ENCODE measurements around the gene SCGB3A2.

Gene SCGB3A2

GRCh38 chr5:147893820-147894219 lies 15.3 kb downstream of the SCGB3A2 start:
- no peak for TF ChIP-seq CTCF (IDR thresholded peaks at IDR 0.05; ENCODE audit: insufficient read depth, missing control alignments)
- FAIRE-seq (no peak), DNase-seq (ENCODE audit: insufficient read length, low spot score) (no peak)

- FAIRE-seq (no peak), DNase-seq (ENCODE audit: insufficient read length, low spot score) (no peak)
- no peak for TF ChIP-seq CTCF (IDR thresholded peaks at IDR 0.05; ENCODE audit: insufficient read depth, missing control alignments)
Measured at GRCh38 chr5:147895864-147896263, 17.4 kb downstream of the SCGB3A2 start.

GRCh38 chr5:147898875-147899401 lies 20.4 kb downstream of the SCGB3A2 start:
- no peak for FAIRE-seq
- TF ChIP-seq CTCF (IDR thresholded peaks at IDR 0.05; ENCODE audit: insufficient read depth, missing control alignments): no peak
- no peak for DNase-seq (ENCODE audit: insufficient read length, low spot score)

- FAIRE-seq (no peak), DNase-seq (ENCODE audit: insufficient read length, low spot score) (no peak)
- TF ChIP-seq CTCF (IDR thresholded peaks at IDR 0.05; ENCODE audit: insufficient read depth, missing control alignments): no peak
Measured at GRCh38 chr5:147901599-147902039, 23.1 kb downstream of the SCGB3A2 start.

- DNase-seq (ENCODE audit: insufficient read length, low spot score): no peak
- TF ChIP-seq CTCF (IDR thresholded peaks at IDR 0.05; ENCODE audit: insufficient read depth, missing control alignments): no peak
- no peak for FAIRE-seq
Measured at GRCh38 chr5:147902609-147903115, 24.2 kb downstream of the SCGB3A2 start.

- no peak for FAIRE-seq
- TF ChIP-seq CTCF (IDR thresholded peaks at IDR 0.05; ENCODE audit: insufficient read depth, missing control alignments): no peak
- DNase-seq (ENCODE audit: insufficient read length, low spot score): no peak
Measured at GRCh38 chr5:147904110-147904509, 25.6 kb downstream of the SCGB3A2 start.

- FAIRE-seq: no peak
- DNase-seq (ENCODE audit: insufficient read length, low spot score): no peak
- TF ChIP-seq CTCF (IDR thresholded peaks at IDR 0.05; ENCODE audit: insufficient read depth, missing control alignments): no peak
Measured at GRCh38 chr5:147906326-147907095, 28.0 kb downstream of the SCGB3A2 start, which contains the start of gene C5orf46. C5orf46 (minus strand) TSS chr5:147906538; CDS start chr5:147906501, 37 bp downstream.

All from D721Med (cell line).